HG03196 (cell line): ENCODE data around the gene RASSF8.

Experiments used
- ATAC-seq: cut with Tn5 transposase; IDR thresholded peaks from one replicate; pipeline ENCODE4 v1.9.1; 2021; ENCODE audit not compliant: unreplicated experiment

The RASSF8 gene

GRCh38 chr12:25958428-25959070, at the start of gene RASSF8:
RASSF8 (plus strand) TSS chr12:25958682; CDS start chr12:26055344, 96,662 bp downstream.
- ATAC-seq = peak; percentile 84

GRCh38 chr12:25914551-25914950, 43.9 kb upstream of the RASSF8 start:
- no peak for ATAC-seq

DNA sequence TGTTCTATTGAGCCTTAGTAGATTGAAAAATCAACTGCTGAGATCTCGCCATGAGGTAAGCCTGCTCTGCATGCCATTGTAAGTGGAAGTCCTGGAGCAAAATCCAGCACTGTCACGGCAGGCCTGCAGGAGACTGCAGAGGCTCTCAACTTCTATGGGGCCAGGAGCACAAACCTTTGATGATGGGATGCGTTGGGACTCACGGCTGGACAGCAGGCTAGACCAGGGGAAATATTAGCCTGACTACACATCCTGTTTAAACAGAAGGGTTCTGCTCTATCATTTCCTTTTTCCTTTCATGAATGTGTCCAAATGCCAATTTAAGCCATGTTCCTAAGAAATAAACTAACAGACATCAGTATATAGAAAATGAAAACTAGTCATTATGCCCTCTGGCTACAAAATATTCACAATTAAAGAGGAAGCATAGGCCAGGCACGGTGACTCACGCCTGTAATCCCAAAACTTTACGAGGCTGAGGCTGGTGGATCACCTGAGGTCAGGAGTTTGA, 33.9 kb upstream of the RASSF8 start:
- ATAC-seq = no peak

GRCh38 chr12:25925064-25925463, 33.4 kb upstream of the RASSF8 start:
- ATAC-seq = no peak

DNA sequence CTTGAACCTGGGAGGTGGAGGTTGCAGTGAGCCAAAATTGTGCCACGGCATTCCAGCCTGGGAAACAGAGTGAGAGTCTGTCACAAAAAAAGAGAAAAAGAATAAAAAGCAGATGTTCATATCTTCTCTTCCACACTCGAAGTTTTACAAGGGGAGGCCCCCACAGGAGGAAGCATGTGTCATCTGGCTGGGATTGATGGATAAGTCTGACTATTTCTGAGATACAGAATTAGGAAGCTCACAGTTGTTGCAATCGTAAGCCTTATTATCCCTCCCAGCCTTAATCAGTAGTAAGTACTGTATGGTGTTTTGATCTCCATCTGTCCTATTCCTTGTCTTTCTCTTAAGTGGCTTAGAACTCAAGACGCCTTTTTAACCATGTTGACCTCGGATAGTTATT, 31.9 kb upstream of the RASSF8 start:
- ATAC-seq = no peak

- no peak for ATAC-seq
Observed at GRCh38 chr12:25929142-25929541, 29.3 kb upstream of the RASSF8 start.

GRCh38 chr12:25932971-25933370, 25.5 kb upstream of the RASSF8 start:
- ATAC-seq = no peak

DNA sequence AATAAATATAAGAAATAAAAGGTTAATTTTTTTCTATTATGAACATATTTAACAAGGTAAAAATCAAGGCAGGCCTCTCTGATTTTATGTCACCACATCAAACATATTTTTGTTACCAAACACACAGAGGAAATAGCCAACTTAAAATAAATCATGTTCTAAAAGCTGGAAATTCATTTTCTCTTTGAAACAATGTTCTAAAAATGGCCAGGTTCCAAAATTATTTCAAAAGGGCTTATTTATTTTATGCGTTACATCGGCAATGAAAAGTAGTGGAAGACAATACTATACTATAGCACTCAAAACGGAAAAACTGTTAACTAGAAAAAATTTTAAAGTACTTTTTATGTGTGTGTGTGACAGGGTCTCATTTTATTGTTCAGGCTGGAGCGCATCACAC, 24.0 kb upstream of the RASSF8 start:
- no peak for ATAC-seq

DNA sequence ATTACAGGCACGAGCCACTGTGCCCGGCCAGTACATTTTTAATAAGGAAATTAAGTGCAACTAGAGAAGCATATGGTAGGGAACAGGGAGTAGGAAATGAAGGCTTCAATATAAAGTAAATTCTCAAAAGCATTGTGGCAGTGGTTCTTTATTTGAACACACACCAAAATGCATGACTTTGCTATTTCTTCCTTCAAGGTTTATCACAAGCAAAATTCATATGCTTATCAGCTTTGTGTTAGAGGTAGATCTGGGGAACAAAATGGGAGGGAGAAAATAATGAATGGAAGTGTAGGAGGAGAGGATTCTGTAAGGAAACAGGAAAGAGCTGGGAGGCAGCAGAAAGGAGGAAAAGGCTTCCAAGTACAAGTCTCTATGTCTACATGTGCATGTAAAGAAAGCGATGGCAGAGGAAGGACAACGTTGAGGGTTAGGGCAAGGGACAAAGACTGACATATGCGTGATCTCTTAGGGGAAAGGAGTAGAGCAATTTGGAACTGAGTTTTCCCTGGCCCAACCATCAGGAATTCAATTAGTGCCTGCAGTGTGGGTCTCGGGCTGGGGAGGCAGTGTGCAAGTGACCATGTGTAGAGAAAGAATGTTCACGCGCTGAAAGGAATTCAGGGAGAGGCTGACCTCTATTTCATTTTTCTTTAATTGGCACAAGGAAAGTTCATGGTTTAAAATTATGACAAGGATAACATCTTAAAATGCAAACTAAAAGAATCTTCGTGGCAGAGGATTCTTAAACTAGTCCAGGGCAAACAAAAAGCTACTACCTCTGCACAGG, 22.9 kb upstream of the RASSF8 start:
- no peak for ATAC-seq

- no peak for ATAC-seq
Observed at GRCh38 chr12:25937096-25937495, 21.4 kb upstream of the RASSF8 start.

DNA sequence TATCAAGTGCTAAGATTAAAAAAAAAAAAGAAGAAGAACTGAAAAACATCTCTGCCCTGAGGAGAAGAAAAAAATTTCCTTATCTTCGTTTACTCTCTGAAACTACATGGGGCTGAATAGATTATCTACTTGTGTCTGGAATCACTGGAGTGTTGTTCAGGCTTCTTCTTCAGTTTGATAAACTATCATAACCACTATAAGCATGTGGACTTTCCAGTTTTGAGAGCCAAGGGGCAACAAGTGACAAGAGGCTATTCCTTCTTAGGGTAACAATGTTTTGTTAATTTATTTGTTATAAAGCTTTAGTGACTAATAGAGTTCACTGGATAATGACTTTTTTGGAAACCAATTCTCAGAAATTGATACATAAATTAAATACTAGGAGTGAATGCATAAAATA, 19.9 kb upstream of the RASSF8 start:
- no peak for ATAC-seq

DNA sequence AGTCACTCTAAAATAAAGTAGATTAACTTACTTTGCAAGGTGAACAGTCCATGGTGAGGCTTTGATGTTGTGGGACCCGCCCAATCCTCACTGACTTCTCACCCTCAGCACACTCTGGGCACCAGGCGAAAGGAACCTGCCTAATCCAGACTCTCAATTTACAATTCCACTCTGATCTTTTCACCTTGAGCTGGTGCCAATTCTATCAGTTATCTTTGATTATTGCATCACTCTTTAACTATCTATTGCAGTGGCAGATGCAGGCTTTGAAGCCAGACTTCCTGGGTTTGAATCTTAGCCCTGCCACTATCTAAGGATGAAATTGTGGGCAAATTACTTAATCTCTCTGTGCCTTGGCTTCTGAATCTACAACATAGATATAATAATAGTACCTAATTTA, 18.9 kb upstream of the RASSF8 start:
- no peak for ATAC-seq

GRCh38 chr12:25940886-25941285, 17.6 kb upstream of the RASSF8 start:
- ATAC-seq = no peak

GRCh38 chr12:25942709-25943108, 15.8 kb upstream of the RASSF8 start:
- ATAC-seq = no peak

- no peak for ATAC-seq
Observed at GRCh38 chr12:25943940-25944339, 14.5 kb upstream of the RASSF8 start.

DNA sequence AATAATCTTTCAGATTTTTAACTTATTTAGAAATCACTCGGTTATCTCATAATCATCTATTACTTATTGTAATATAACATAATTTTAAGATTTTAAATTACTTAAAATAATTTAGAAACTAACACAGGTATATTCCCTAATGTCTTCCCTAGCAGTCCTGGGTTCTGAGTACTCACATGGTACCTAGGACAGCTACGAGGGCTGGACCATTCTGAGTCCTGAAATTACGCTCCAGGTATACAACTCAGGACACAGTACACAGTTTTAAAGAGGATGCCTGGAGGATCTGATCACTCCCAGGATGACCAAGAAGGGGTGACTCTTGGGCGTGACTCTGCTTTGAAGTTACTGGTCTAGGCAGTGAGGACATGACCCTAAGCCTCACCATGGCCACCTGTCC, 9.1 kb upstream of the RASSF8 start:
- no peak for ATAC-seq

DNA sequence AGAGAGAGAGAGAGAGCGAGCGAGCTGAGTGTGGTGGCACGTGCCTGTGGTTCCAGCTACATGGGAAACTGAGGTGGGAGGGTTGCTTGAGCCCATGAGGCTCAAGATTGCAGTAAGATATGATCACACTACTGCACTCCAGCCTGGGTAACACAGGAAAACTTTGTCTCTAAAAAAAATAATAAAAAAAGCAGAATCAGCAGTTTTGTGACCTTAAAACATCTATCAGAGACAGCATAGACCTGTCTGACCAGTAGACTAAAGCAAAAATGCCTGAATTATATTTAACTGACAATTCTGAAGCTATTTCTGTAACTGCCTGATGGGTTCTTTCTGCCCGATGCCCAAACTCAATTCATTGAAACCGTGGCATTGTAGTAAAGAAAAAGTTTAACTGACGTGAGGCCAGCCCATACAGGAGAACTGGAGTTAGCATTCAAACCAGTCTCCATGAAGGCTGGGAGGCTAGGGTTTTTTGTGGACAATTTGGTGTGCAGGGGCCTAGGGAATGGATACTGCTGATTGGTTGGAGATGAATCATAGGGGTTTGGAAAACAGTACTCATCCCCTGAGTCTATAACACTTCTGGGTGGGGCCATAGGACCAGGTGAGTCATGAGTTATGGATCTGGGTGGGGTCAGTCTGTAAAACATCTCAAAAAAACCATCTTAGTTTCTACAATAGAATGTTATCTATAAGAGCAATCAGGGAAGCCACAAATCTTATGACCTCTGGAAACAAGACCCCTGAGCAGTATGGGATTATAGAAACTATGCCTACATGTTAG, 8.0 kb upstream of the RASSF8 start:
- ATAC-seq = no peak

DNA sequence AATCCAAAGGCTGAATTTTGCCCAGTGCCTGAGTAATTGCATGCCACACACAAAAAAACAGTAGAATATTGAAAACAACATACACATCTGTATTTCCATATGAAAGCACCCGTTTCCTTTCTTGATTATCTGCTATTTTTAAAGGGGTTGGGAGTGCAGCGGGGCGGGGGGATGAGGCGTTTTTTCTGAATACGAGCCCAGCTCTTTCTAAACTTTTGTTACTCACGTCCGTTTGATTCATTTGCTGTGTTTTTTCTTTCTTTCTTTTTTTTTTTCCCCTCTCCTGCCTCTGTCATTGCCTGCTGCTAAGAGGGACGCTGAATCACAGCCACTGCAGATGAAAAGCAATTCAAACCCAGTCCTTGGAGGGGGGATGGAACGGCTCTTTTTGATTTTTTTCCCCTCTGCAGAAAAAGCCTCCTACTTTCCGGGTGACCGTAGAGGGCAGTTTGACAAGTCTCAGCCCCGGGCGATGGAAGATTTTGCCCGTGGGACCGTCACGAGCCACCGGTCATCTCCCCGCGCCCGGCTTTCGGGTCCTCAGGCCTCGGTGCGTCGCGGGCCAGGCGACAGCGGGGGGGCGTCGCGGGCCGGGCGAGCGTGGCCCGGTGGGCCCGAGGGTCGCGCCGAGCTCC, 572 bp upstream of the RASSF8 start:
- ATAC-seq = no peak

DNA sequence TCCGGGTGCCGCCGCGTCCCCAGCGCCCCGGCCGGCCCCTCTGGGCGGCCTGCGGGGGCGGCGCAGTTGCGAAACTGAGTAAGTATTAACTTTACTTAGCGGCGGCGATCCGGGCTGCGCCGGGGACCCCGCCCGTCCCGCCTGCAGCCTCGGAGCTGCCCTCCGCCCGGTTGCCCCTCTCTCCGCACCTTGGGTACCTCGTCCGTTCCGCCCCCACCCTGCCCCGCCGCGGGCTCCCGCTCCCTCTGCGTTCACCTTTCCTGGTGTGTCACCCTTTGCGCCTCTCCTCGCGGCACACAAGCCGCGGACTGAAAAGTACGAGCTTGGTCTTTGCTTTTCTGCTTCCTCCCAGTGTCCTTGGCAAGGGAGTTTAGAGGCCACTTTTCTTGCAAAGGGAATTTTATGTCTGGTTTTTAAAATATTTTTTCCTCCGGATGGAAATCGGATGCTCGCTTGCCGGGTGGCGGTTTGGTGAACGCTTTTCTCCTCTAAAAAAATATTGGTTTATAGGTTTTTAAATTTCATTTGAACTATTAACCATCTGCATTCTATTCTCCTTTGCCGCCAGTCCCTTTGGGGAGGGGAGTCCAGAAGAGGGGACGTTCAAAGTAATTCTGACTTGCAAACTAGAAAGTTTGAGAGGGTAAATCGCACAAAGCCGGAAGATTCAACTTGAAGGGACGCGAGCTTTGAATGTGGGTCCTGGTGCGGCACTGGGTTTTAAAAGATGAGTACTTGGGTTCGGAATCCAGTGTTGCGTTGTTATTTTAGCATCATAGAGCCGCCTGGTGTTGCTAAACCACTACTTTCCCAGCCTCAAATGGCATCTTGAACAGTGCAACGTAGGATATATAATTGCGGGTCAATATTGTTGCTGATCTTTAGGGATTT, 834 bp downstream of the RASSF8 start:
- peak; percentile 26 for ATAC-seq

GRCh38 chr12:25960143-25960542, 1.7 kb downstream of the RASSF8 start:
- no peak for ATAC-seq
